Hepatocyte (in vitro differentiated cells): ENCODE results near the gene MAPRE2. TPM values are rescaled to one million over a fixed set of nuclear protein-coding genes. Genes with fewer than 3 reads are reported as not detected.

ENCODE experiments used
- DNase-seq: peaks from one replicate; pipeline ENCODE4 v3.0.0-alpha.2; 2016; ENCODE audit warnings: low spot score
- H2AFZ ChIP-seq: fragments of 200-600 bp; sonication (generic); 2 replicates; pipeline ENCODE4 v1.6.0; 2016; ENCODE audit warnings: antibody characterized with exemption, mild to moderate bottlenecking
- H3K27ac ChIP-seq: fragments of 200-600 bp; sonication (generic); 2 replicates; pipeline ENCODE4 v1.5.1; 2016; ENCODE audit warnings: mild to moderate bottlenecking
- H3K27me3 ChIP-seq: fragments of 200-600 bp; sonication (generic); 2 replicates; pipeline ENCODE4 v1.6.1; 2016
- H3K36me3 ChIP-seq: fragments of 200-600 bp; sonication (generic); replicated peaks from 2 replicates; pipeline ENCODE4 v1.5.1; 2016; ENCODE audit warnings: low read depth; ENCODE audit not compliant: insufficient read depth
- H3K4me1 ChIP-seq: fragments of 200-600 bp; sonication (generic); 2 replicates; pipeline ENCODE4 v1.5.1; 2016; ENCODE audit warnings: mild to moderate bottlenecking, moderate library complexity; ENCODE audit not compliant: insufficient read depth
- H3K4me2 ChIP-seq: fragments of 200-600 bp; sonication (generic); 2 replicates; pipeline ENCODE4 v1.6.0; 2016
- H3K4me3 ChIP-seq: fragments of 200-600 bp; sonication (generic); 2 replicates; pipeline ENCODE4 v1.5.1; 2016; ENCODE audit warnings: mild to moderate bottlenecking
- H3K79me2 ChIP-seq: fragments of 200-600 bp; sonication (generic); 2 replicates; pipeline ENCODE4 v1.6.0; 2017; ENCODE audit warnings: mild to moderate bottlenecking
- H3K9me2 ChIP-seq: fragments of 200-600 bp; sonication (generic); replicated peaks from 2 replicates; pipeline ENCODE4 v1.6.0; 2017; ENCODE audit warnings: mild to moderate bottlenecking; ENCODE audit not compliant: insufficient read depth
- H3K9me3 ChIP-seq: fragments of 200-600 bp; sonication (generic); 2 replicates; pipeline ENCODE4 v1.5.1; 2016; ENCODE audit warnings: low read depth, mild to moderate bottlenecking
- H4K20me1 ChIP-seq: fragments of 200-600 bp; sonication (generic); 2 replicates; pipeline ENCODE4 v1.6.0; 2016; ENCODE audit warnings: mild to moderate bottlenecking; ENCODE audit not compliant: insufficient read depth, poor library complexity, severe bottlenecking
- EZH2 ChIP-seq: fragments of 200-600 bp; sonication (generic); IDR thresholded peaks from 2 replicates; pipeline ENCODE4 v1.6.1; 2016; ENCODE audit warnings: antibody characterized with exemption, mild to moderate bottlenecking, borderline replicate concordance
- EZH2phosphoT487 ChIP-seq: fragments of 200-600 bp; sonication (generic); IDR thresholded peaks from one replicate; pipeline ENCODE4 v1.6.1; 2018; ENCODE audit warnings: antibody characterized with exemption, mild to moderate bottlenecking, low read depth, moderate library complexity; ENCODE audit not compliant: unreplicated experiment, severe bottlenecking
- WGBS: methylation state at CpG from one replicate; pipeline ENCODE4 v1.1.6; 2016; ENCODE audit warnings: low lambda C conversion rate; ENCODE audit errors: missing lambda C conversion rate; 5-methylcytosine and 5-hydroxymethylcytosine counted together
- polyA plus RNA-seq: library from polyadenylated mRNA; unstranded; fragments of >200 nt; fragmentation: Nextera tagmentation; extraction: Ambion mirVana; gene quantifications from 2 replicates; pipeline ENCODE4 v1.2.1, GENCODE V29; 2016
- total RNA-seq: library from RNA; depleted of rRNA; stranded (reverse); fragments of >200 nt; gene quantifications from 2 replicates; pipeline ENCODE4 v1.2.3, GENCODE V29; 2014
- TF ChIP-seq, protein P1 (sequence below): fragments of 200-600 bp; sonication (generic); IDR thresholded peaks from 2 replicates; pipeline ENCODE4 v1.5.1; 2016; ENCODE audit warnings: antibody characterized with exemption, mild to moderate bottlenecking; ENCODE audit not compliant: poor library complexity

Gene MAPRE2
- total and polyA plus RNA-seq, 2 experiments from 2014 or later: 19.1 to 27.6 TPM

DNA sequence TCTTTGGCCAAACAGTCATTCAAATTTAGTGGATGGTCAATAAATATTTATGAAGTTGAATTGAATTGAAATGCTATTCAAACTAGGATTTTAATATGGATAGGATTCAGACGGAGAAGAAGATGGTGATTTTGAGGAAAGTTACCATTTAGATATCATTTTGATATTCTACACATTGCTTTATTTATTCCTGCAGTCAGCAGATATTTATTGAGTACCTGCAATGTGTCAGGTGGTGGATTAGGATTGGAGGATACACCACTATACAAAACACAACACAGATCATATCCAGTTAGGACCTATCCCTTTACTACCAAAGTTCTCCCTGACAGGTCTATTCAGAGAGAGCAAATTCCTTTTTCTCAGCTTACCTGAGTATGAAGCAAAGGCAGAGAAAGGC, 38.8 kb downstream of the MAPRE2 start:
- WGBS: 85% methylated on average over 1 of the region's 1 CpG
- Histone ChIP-seq H3K4me3 (no peak overlapping the region), H3K79me2 (no peaks in the 10 kb centered on the region), H2AFZ (no peak overlapping the region), H3K27me3 (no peaks in the 10 kb centered on the region), H3K9me2 (no peaks in the 10 kb centered on the region), H4K20me1 (no peaks in the 10 kb centered on the region), H3K4me1 (no peaks in the 10 kb centered on the region), H3K27ac (no peak overlapping the region), H3K36me3 (no peaks in the 10 kb centered on the region), H3K4me2 (no peak overlapping the region), H3K9me3 (no peaks in the 10 kb centered on the region)
- TF ChIP-seq, protein P1, sequence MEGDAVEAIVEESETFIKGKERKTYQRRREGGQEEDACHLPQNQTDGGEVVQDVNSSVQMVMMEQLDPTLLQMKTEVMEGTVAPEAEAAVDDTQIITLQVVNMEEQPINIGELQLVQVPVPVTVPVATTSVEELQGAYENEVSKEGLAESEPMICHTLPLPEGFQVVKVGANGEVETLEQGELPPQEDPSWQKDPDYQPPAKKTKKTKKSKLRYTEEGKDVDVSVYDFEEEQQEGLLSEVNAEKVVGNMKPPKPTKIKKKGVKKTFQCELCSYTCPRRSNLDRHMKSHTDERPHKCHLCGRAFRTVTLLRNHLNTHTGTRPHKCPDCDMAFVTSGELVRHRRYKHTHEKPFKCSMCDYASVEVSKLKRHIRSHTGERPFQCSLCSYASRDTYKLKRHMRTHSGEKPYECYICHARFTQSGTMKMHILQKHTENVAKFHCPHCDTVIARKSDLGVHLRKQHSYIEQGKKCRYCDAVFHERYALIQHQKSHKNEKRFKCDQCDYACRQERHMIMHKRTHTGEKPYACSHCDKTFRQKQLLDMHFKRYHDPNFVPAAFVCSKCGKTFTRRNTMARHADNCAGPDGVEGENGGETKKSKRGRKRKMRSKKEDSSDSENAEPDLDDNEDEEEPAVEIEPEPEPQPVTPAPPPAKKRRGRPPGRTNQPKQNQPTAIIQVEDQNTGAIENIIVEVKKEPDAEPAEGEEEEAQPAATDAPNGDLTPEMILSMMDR: no peak
- TF ChIP-seq EZH2: no peak
- TF ChIP-seq EZH2phosphoT487: no peak
- no peak for DNase-seq

DNA sequence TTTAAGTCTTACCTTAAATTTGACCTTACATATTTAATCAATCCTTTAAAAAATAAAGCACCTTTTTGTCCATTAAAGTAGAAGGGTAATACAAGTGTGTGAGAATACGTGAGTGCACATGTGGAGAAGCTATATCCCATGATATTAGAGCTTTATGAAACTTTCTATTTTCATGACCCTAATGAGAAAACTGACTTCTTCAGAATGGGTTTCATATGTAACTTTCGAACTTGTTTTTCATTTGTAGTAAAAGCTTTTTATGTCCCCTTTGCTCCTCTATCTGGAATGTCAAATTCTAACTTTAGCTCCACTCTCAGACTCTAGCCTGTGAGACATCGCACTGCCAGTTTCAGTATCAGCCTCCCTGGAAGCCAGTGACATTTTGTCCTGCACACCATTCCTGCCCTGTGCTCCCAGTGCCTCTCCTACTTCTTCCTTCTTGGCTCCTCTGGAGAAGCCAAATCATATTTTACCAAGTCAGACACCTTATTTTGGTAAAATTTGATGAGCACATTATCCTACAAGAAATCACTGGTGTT, 42.0 kb downstream of the MAPRE2 start:
- Histone ChIP-seq H3K27me3 (no peaks in the 10 kb centered on the region), H3K27ac (no peak overlapping the region), H2AFZ (no peak overlapping the region), H3K4me3 (no peak overlapping the region), H4K20me1 (no peaks in the 10 kb centered on the region), H3K4me1 (no peaks in the 10 kb centered on the region), H3K79me2 (no peaks in the 10 kb centered on the region), H3K9me3 (no peaks in the 10 kb centered on the region), H3K4me2 (no peak overlapping the region), H3K9me2 (no peaks in the 10 kb centered on the region), H3K36me3 (no peaks in the 10 kb centered on the region)
- TF ChIP-seq EZH2 (no peak), EZH2phosphoT487 (no peak)
- TF ChIP-seq, protein P1: no peak
- no peak for DNase-seq
- WGBS: 96% methylated on average over 3 of the region's 3 CpGs

DNA sequence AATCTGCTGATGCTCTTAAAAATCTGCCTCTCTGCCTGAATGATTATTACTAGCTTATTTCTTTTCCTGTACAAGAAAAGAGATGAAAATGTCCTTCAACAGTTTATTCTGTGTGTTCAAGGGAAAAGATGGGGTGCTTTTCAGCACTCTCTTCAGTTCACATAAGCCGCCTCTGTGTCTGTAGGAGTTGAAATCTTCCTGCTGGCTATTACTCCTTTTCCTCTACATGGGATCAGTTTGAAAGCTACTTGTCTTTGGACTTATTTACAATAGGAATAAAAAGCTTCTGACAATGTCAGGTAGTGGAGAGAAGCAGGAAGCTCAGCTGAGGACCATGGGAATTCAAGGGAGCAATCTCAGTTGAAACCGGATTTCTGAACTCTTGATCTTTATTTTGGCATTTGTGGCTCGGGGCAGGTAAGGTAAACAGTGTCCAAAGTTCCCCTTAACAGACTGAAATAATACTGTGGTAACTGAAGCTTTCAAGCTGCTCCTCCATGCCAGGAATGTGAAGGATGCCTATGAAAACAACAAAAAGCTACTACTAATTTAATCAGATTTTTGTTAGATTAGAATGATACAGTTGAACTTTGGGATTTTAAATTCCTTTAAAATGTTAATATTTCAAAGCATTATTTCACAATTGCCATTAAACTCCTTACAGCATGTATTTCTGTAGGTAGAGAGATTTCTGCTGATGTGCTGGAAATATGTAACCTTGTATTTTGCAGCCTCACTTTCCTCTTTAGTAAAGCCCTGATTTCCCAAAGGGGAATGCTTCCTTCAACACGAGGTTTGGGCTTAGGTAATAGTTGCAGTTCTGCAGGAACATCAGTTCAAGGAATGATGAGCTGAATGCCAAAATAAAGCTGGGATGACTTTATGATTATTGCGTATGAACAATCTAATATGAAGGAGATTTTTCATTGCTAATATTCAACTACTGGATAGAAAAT, 43.6 kb downstream of the MAPRE2 start:
- no peaks in the 10 kb centered on the region for H3K79me2 ChIP-seq
- 70% methylated on average over 5 of the region's 5 CpGs for WGBS
- H2AFZ ChIP-seq: no peak overlapping the region
- H3K9me3 ChIP-seq: no peaks in the 10 kb centered on the region
- no peak overlapping the region for H3K4me2 ChIP-seq
- H3K27me3 ChIP-seq: no peaks in the 10 kb centered on the region
- no peak overlapping the region for H3K4me3 ChIP-seq
- H4K20me1 ChIP-seq: no peaks in the 10 kb centered on the region
- no peaks in the 10 kb centered on the region for H3K36me3 ChIP-seq
- peak; percentile 14 for DNase-seq
- H3K4me1 ChIP-seq: no peaks in the 10 kb centered on the region
- H3K27ac ChIP-seq: peak overlapping the region; percentile 28
- no peak for TF ChIP-seq EZH2
- TF ChIP-seq EZH2phosphoT487: no peak
- TF ChIP-seq, protein P1: no peak
- H3K9me2 ChIP-seq: no peaks in the 10 kb centered on the region
